Left cardiac atrium (tissue), 4 donors: ENCODE measurements around the gene RFC4. TPM values are rescaled to one million over a fixed set of nuclear protein-coding genes. Genes with fewer than 3 reads are reported as not detected.
"Not testable (repeated sequence)": the region's sequence is repeated elsewhere in the genome, so short reads cannot be mapped to it uniquely, and the experiment has no call there.

Source experiments
- ATAC-seq, 2 donors: fragments of 200-7000 bp; cut with Tn5 transposase; one replicate each; pipeline ENCODE4 v1.9.1; 2020; ENCODE audit warnings: mild to moderate bottlenecking in 2 of 2, moderate library complexity in 2 of 2
- DNase-seq: peaks from one replicate; pipeline ENCODE4 v3.0.0-alpha.2; 2020
- intact Hi-C, 2 donors: fragments of 100-400 bp; cut with DNase I; formaldehyde crosslinking; loops; one replicate each; pipeline versions ENCODE4 v1.14.1 to v1.15.1; 2022 to 2023
- total RNA-seq, 2 donors: library from RNA; stranded (reverse); fragmentation: NEBNext Ultra II Directional; extraction: Animal tissue kit (Norgen Biotek cat#: 25700); gene quantifications; one replicate each; pipeline ENCODE4 v1.2.1, GENCODE V29; 2021
- donor health status: DM: no; HTN: yes; CAD: no.
- donor health status: DM: no; HTN: yes; CAD: no; lungs with severe emphysema.
- donor health status: DM: yes; HTN: yes; CAD: no.
- donor health status: Dilated cardiomyopathy.

RFC4 gene
- total RNA-seq, 2 donors from 2014 or later = 9.6 to 12.0 TPM

- ATAC-seq (peak; percentile 17 to 28), DNase-seq (no peak)
- intact Hi-C loops = no loop called here
Measured at GRCh38 chr3:186826410-186826975, 20.2 kb upstream of the RFC4 start.

GRCh38 chr3:186825872-186826409 lies 19.7 kb upstream of the RFC4 start:
- no peak for DNase-seq
- intact Hi-C loops = no loop called here
- no peak for ATAC-seq

DNA sequence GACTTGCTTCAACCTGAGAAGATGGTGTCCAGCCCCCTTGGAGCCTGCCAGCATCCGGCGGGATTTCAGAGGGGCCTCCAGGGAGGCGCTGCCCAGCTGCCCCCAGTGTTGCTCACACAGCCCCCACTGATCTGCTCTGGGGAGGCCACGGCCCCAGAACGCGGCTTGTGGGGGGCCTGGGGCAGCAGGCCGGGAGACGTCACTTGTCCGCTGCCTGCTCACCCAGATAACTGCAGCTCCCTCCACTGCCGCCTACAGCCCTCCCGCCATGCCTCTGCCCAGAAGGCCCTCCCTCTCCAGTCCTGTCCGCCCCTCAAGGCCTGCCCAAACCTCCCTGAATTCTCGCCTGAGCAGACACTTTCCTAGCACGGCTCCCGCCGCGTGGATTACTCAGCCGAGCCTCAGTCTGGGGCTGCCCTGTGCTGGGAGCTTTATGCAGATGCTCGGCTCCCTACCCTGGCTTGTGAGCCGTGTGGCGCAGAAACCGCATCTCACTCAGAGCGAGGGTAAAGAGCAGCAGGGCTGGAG lies 19.1 kb upstream of the RFC4 start:
- intact Hi-C loops = no loop called here
- DNase-seq (peak; percentile 53), ATAC-seq (peak; percentile 48 to 68)

- no peak for ATAC-seq
- DNase-seq = peak; percentile 24
- intact Hi-C loops = no loop called here
Measured at GRCh38 chr3:186824430-186825139, 18.3 kb upstream of the RFC4 start.

DNA sequence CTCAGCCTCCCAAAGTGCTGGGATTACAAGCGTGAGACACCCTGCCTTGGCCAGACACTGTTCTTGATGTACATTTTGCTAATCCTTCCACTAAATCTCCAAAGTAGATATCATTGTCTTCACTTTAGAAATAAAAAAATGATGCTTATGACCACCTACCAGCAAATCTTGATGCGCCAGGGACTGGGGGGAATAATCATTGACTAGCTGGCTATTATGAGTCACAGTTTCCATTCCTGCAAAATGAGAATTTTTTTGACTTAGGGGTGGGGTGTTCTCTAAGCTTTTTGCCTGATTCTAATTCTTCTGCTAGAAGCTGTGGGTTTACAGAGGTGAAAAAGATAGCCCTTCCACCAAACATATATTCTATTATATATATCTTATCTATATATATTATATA lies 17.1 kb upstream of the RFC4 start:
- DNase-seq (no peak), ATAC-seq (no peak)
- intact Hi-C loops = no loop called here

DNA sequence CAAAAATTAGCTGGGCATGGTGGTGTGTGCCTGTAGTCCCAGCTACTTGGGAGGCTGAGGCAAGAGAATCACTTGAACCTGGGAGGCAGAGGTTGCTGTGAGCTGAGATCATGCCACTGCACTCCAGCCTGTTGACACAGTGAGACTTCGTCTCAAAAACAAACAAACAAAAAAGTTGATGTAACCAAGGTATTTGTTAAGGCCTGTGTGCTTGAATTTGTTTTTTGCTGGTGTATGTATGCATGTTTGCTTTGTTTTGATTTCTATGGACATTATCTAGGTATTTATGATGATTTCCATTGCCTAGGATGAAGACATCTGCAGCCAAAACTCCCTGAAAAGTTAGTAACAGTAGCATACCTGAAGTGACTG lies 16.1 kb upstream of the RFC4 start:
- intact Hi-C loops, ATAC-seq, DNase-seq: not testable (repeated sequence)

DNA sequence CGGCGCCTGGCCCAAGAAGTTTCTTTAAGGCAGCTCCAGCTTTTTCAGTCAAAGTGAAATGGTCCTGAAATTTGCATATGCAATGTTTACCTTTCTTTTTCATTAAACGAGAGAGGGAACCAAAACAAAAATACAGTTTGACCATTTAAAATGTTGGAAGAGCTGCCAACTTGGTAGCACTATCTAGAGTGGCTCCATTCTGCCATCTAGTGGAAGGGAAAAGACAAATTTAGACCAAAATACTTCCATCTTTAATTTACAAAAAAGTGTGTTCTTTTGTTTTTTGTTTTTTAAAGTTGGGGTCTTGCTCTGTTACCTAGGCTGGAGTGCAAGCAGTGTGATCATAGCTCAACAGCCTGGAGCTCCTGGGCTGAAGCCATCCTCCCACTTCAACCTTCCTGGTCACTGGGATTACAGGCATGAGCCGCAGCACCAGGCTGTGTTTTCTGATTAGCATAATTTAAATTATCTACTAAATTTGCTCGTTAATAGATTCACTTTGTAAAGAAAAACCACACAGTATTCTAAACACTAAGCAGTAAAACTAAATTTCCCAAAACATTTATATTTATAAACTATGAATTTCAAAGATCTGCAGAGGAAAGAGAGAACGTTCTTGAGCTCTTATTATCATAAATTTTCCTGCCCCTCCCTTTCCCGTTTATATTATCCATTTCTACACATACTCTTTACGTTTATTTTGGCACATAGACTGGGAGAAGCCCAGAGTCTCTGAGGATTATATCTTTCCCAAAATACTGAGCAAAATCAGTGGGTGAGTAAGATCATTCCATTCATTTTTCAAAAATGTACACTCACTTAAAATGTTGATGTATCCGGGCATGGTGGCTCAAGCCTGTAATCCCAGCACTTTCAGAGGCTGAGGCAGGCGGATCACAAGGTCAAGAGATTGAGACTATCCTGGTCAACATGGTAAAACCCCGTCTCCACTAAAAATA lies 15.4 kb upstream of the RFC4 start:
- intact Hi-C loops = no loop called here
- ATAC-seq (no peak), DNase-seq (no peak)

DNA sequence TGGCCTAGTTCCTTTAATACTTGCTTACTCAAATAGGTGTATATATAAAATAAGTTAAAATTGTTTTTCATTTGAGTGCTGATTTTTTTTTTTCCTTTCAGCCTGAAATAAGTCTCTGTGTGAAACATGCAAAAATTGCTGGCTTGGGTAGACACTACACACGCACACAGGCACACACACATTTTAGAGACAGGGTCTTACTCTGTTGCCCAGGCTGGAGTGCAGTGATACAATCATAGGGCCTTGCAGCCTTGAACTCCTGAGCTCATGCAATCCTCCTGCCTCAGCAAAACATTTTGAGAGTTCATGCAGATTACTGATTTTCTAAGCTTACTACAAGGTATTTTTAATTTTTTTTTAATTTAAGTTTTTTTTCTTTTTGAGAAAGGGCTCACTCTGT lies 12.7 kb upstream of the RFC4 start:
- ATAC-seq = no peak
- intact Hi-C loops = loop anchor here (5.0 to 10.0 kb wide), 2 partner anchors 204 to 207 kb away; partner anchors contain the start of gene AHSG (in 2 of the 2)
- DNase-seq = no peak

- ATAC-seq (no peak), DNase-seq (no peak)
- intact Hi-C loops = loop anchor here (5.0 to 10.0 kb wide), 2 partner anchors 204 to 206 kb away; partner anchors contain the start of gene AHSG (in 2 of the 2)
Measured at GRCh38 chr3:186818516-186818915, 12.2 kb upstream of the RFC4 start.

- intact Hi-C loops = loop anchor here (5.0 to 10.0 kb wide), 2 partner anchors 201 to 203 kb away; partner anchors contain the start of gene AHSG (in 2 of the 2)
- DNase-seq (no peak), ATAC-seq (no peak)
Measured at GRCh38 chr3:186815435-186815834, 9.2 kb upstream of the RFC4 start.

- ATAC-seq (no peak), DNase-seq (no peak)
- intact Hi-C loops = loop anchor here in 1 of 2 donors (10.0 kb wide), 1 partner anchor 199 kb away; the partner anchor contains the start of gene AHSG
Measured at GRCh38 chr3:186814100-186814499, 7.8 kb upstream of the RFC4 start.

- not testable (repeated sequence) for DNase-seq, ATAC-seq
- intact Hi-C loops = loop anchor here in 1 of 2 donors (10.0 kb wide), 1 partner anchor 197 kb away; the partner anchor contains the start of gene AHSG
Measured at GRCh38 chr3:186811313-186811712, 5.0 kb upstream of the RFC4 start.

GRCh38 chr3:186810336-186810996 lies 4.2 kb upstream of the RFC4 start:
- ATAC-seq (no peak), DNase-seq (no peak)
- intact Hi-C loops = loop anchor here in 1 of 2 donors (10.0 kb wide), 1 partner anchor 196 kb away; the partner anchor contains the start of gene AHSG

DNA sequence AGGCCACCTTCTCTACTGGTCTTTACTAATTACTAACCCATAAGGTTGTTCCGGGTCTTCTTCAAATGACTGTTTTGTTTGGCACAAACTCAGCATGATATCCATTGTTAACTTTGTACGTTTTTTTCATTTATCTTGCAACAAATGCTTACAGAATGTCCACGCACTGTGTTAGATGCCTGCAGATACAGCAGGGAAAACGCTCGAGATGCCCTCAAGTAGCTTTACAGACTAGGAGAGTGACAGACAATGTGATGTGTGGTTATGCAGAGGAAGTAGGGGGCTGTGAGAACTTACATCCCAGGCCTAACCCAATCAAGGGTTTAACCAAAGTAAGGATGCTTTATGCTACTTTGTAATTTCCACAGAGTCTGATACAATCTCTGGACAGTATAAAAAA lies 949 bp upstream of the RFC4 start:
- DNase-seq (no peak), ATAC-seq (no peak)
- intact Hi-C loops = no loop called here

- intact Hi-C loops, ATAC-seq, DNase-seq: not testable (repeated sequence)
Measured at GRCh38 chr3:186803447-186803846, 2.8 kb downstream of the RFC4 start.

- no peak for DNase-seq
- intact Hi-C loops = no loop called here
- no peak for ATAC-seq
Measured at GRCh38 chr3:186802701-186803100, 3.6 kb downstream of the RFC4 start.

DNA sequence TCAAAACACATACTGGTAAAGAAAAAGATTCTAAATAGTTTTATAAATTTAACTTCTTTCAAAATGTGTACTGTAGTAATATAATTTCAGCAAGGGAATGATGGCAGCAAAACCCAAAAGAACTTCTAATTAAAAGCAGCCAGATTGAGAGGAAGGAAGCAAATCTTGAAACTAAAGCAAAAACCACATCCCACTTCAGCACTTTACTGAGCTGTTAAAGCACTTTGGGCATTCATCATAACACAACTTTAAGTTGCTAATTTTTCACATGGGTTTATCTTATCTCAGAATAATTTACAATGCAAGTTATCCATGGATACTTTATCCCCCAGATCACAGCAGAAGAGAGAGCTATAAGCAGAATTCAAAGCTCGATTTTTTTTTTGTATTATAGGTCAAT lies 6.0 kb downstream of the RFC4 start:
- no peak for DNase-seq
- no peak for ATAC-seq
- intact Hi-C loops = no loop called here

DNA sequence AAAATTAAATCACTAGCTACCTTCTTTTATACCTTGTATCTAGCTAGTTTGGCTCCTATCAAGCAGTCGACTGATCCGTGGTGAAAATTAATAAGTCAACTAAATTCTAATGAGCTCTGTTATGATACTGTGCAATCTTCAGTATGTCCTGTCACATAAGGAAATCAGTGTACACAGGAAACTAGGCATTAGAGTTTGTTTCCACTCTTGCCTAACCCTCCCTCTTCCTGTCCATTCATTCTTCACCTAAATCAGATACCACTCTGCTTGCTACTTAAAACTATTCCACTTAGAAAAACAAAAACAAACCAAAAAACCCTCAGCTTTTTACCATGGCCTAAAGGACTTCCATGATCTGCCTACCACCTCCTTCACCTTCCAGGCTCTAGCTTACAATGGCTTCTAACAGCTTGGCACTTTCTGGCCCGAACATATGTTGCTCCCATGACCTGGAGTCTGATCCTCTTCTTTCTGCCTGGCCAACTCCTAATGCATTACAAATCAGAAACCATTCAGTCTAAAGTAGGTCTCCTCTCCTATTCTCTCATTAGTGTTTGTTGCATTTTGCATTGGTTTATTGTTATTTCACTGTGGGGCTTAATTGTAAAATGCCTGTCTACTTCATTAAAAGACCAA lies 7.9 kb downstream of the RFC4 start:
- ATAC-seq = no peak
- intact Hi-C loops = no loop called here
- DNase-seq = no peak
